ENCODE data around the gene C10orf95. TPM values are rescaled to one million over a fixed set of nuclear protein-coding genes. Genes with fewer than 3 reads are reported as not detected.

The C10orf95 gene
- total RNA-seq, 1 donor from 2014 or later: 0.20 TPM

DNA sequence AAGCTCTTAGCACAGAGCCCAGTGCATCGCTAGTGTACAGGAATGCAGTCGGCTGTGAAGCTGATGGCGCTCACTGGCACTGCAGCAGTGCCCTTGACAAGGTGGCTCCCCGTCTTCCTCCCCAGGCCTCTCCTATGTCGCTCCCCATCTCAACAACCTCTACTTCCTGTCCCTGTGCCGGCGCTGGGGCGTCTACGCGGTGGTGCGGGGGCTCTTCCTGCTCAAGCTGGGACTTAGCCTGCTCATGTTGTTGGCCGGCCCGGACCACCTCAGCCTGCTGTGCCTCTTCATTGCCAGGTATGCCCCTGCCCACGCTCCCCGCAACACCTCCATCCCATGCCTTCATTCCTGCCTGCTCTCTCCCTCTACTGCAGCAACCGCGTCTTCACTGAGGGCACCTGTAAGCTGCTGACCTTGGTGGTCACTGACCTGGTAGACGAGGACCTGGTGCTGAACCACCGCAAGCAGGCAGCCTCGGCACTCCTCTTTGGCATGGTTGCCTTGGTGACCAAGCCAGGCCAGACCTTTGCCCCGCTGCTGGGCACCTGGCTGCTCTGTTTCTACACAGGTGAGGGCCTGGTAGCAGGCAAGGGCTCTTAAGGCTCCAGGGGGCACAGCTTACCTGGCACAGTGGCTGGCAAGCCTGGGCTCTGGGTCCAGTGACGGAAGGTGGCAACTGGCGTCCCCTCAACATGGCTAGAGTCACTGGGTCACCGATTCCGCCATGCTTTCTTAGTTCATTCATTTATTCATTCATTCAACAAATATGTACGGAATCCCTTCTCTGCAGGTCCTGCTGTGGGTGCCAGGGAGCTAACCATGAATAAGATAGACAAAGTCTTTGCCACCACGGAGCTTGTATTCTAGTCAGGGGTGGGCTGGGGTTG is 22.3 kb upstream of the C10orf95 start:
- Histone ChIP-seq H3K36me3 (ENCODE audit: insufficient read depth, low read length) (peaks cover 3% of the 10 kb centered on the region), H3K9me3 (ENCODE audit: insufficient read depth, low read depth, low read length) (no peaks in the 10 kb centered on the region), H3K27ac (ENCODE audit: low read depth, low read length) (no peak overlapping the region), H3K27me3 (ENCODE audit: insufficient read depth, low read length) (no peaks in the 10 kb centered on the region), H2AFZ (ENCODE audit: low read depth, low read length) (no peak overlapping the region), H4K20me1 (ENCODE audit: insufficient read depth, low read length) (peaks cover 1% of the 10 kb centered on the region), H3K4me2 (ENCODE audit: low read length) (no peak overlapping the region), H3K4me1 (ENCODE audit: insufficient read depth, low read length) (no peaks in the 10 kb centered on the region), H3K4me3 (ENCODE audit: insufficient read depth, low read depth, low read length) (no peak overlapping the region), H3K79me2 (ENCODE audit: insufficient read depth, low read length) (no peaks in the 10 kb centered on the region), H3K9ac (ENCODE audit: low read length) (no peak overlapping the region)
- TF ChIP-seq, protein P1, sequence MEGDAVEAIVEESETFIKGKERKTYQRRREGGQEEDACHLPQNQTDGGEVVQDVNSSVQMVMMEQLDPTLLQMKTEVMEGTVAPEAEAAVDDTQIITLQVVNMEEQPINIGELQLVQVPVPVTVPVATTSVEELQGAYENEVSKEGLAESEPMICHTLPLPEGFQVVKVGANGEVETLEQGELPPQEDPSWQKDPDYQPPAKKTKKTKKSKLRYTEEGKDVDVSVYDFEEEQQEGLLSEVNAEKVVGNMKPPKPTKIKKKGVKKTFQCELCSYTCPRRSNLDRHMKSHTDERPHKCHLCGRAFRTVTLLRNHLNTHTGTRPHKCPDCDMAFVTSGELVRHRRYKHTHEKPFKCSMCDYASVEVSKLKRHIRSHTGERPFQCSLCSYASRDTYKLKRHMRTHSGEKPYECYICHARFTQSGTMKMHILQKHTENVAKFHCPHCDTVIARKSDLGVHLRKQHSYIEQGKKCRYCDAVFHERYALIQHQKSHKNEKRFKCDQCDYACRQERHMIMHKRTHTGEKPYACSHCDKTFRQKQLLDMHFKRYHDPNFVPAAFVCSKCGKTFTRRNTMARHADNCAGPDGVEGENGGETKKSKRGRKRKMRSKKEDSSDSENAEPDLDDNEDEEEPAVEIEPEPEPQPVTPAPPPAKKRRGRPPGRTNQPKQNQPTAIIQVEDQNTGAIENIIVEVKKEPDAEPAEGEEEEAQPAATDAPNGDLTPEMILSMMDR (IDR thresholded peaks at IDR 0.05; ENCODE audit: insufficient read depth, low read depth, low read length): no peak
- no peak for TF ChIP-seq EZH2 (IDR thresholded peaks at IDR 0.05; ENCODE audit: insufficient read depth, low read length)
- Mint-ChIP-seq H3K4me1 (ENCODE audit: low read depth, unreplicated experiment) (peaks cover 7% of the 10 kb centered on the region), H3K36me3 (ENCODE audit: low read depth, unreplicated experiment) (no peaks in the 10 kb centered on the region), H3K4me3 (ENCODE audit: unreplicated experiment) (no peak overlapping the region), H3K27me3 (ENCODE audit: low read depth, unreplicated experiment) (peaks cover 3% of the 10 kb centered on the region), H3K27ac (ENCODE audit: unreplicated experiment) (no peak overlapping the region), H3K9me3 (ENCODE audit: unreplicated experiment) (no peaks in the 10 kb centered on the region)
- FAIRE-seq: no peak
- no peak for DNase-seq (ENCODE audit: low read depth)

DNA sequence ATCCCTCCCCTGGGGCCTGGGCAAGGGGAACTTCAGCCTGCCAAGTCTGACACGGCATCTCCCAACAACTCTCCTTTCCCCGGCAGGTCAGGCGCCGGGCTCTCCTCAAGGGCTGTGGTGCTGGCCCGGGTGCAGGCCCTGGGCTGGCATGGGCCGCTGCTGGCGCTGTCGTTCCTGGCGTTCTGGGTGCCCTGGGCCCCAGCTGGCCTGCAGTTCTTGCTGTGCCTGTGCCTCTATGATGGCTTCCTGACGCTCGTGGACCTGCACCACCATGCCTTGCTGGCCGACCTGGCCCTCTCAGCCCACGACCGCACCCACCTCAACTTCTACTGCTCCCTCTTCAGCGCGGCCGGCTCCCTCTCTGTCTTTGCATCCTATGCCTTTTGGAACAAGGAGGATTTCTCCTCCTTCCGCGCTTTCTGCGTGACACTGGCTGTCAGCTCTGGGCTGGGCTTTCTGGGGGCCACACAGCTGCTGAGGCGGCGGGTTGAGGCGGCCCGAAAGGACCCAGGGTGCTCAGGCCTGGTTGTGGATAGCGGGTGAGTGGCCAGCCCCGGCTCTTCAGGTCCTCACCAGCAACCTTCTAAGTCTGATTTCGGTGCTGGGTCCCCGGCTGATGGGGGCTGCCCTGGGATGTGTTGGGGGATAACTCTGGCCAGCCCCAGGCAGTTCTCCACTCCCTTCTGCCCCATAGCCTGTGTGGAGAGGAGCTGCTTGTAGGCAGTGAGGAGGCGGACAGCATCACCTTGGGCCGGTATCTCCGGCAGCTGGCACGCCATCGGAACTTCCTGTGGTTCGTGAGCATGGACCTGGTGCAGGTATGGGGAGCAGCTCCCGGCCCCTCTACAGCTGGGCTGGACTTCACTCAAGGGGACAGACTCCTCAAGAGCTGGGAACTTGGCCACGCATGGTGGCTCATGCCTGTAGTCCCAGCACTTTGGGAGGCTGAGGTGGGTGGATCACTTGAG is 19.5 kb upstream of the C10orf95 start:
- DNase-seq (ENCODE audit: low read depth) (no peak), FAIRE-seq (no peak)
- Histone ChIP-seq H4K20me1 (ENCODE audit: insufficient read depth, low read length) (no peaks in the 10 kb centered on the region), H3K27me3 (ENCODE audit: insufficient read depth, low read length) (no peaks in the 10 kb centered on the region), H3K27ac (ENCODE audit: low read depth, low read length) (no peak overlapping the region), H3K9me3 (ENCODE audit: insufficient read depth, low read depth, low read length) (no peaks in the 10 kb centered on the region), H2AFZ (ENCODE audit: low read depth, low read length) (no peak overlapping the region), H3K9ac (ENCODE audit: low read length) (no peak overlapping the region), H3K4me1 (ENCODE audit: insufficient read depth, low read length) (no peaks in the 10 kb centered on the region), H3K4me3 (ENCODE audit: insufficient read depth, low read depth, low read length) (no peak overlapping the region), H3K4me2 (ENCODE audit: low read length) (no peak overlapping the region), H3K36me3 (ENCODE audit: insufficient read depth, low read length) (no peaks in the 10 kb centered on the region), H3K79me2 (ENCODE audit: insufficient read depth, low read length) (no peaks in the 10 kb centered on the region)
- no peak overlapping the region for H3K27ac Mint-ChIP-seq (ENCODE audit: unreplicated experiment)
- no peaks in the 10 kb centered on the region for H3K36me3 Mint-ChIP-seq (ENCODE audit: low read depth, unreplicated experiment)
- peaks cover 3% of the 10 kb centered on the region for H3K27me3 Mint-ChIP-seq (ENCODE audit: low read depth, unreplicated experiment)
- peaks cover 4% of the 10 kb centered on the region for H3K4me1 Mint-ChIP-seq (ENCODE audit: low read depth, unreplicated experiment)
- H3K9me3 Mint-ChIP-seq (ENCODE audit: unreplicated experiment): no peaks in the 10 kb centered on the region
- H3K4me3 Mint-ChIP-seq (ENCODE audit: unreplicated experiment): no peak overlapping the region
- no peak for TF ChIP-seq EZH2 (IDR thresholded peaks at IDR 0.05; ENCODE audit: insufficient read depth, low read length)
- TF ChIP-seq, protein P1 (IDR thresholded peaks at IDR 0.05; ENCODE audit: insufficient read depth, low read depth, low read length): no peak
